Kidney (tissue), 14 donors: ENCODE data around the gene AJM1. TPM values are rescaled to one million over a fixed set of nuclear protein-coding genes. Genes with fewer than 3 reads are reported as not detected.

Experiments
- DNase-seq, 5 donors: peaks; one replicate each; pipeline ENCODE4 v3.0.0-alpha.2; 2013 to 2020
- FAIRE-seq: peaks from 2 replicates; lab custom pipeline; 2012; peaks lifted over from hg19 to GRCh38; lab: Jason Lieb, UNC
- H3K27ac ChIP-seq, 2 donors: one replicate each; pipeline ENCODE4 v1.7.0; 2013; ENCODE audit warnings: low read depth in 2 of 2, low read length in 2 of 2, inconsistent platforms in 1 of 2
- H3K27me3 ChIP-seq: one replicate; pipeline ENCODE4 v1.7.1; 2013; ENCODE audit warnings: low read length, inconsistent platforms; ENCODE audit not compliant: control insufficient read depth, insufficient read depth
- H3K36me3 ChIP-seq, 3 donors: one replicate each; pipeline versions ENCODE4 v1.7.0 to v1.7.1; 2013; ENCODE audit warnings: low read length in 3 of 3, control low read depth in 1 of 3, inconsistent platforms in 1 of 3; ENCODE audit not compliant: insufficient read depth in 3 of 3, control insufficient read depth in 2 of 3
- H3K4me1 ChIP-seq, 3 donors: one replicate each; pipeline versions ENCODE4 v1.7.0 to v1.7.1; 2013; ENCODE audit warnings: low read length in 3 of 3, inconsistent platforms in 1 of 3, low read depth in 1 of 3; ENCODE audit not compliant: control insufficient read depth in 2 of 3, insufficient read depth in 2 of 3
- H3K4me3 ChIP-seq, 3 donors: one replicate each; pipeline versions ENCODE4 v1.7.0 to v1.8.1; 2013; ENCODE audit warnings: low read length in 3 of 3, control low read depth in 1 of 3, inconsistent platforms in 1 of 3
- H3K9ac ChIP-seq, 3 donors: one replicate each; pipeline versions ENCODE4 v1.7.0 to v1.7.1; 2013; ENCODE audit warnings: low read length in 3 of 3, control low read depth in 1 of 3, inconsistent platforms in 1 of 3
- H3K9me3 ChIP-seq, 3 donors: one replicate each; pipeline versions ENCODE4 v1.7.0 to v1.7.1; 2013; ENCODE audit warnings: low read length in 3 of 3, control low read depth in 1 of 3, inconsistent platforms in 1 of 3; ENCODE audit not compliant: control insufficient read depth in 2 of 3, insufficient read depth in 1 of 3
- CTCF ChIP-seq: IDR thresholded peaks from 3 replicates; pipeline ENCODE4 v1.5.1; 2012; ENCODE audit warnings: mild to moderate bottlenecking, moderate library complexity, borderline replicate concordance; ENCODE audit not compliant: insufficient read depth; ENCODE audit errors: extremely low read depth
- intact Hi-C: fragments of 100-400 bp; cut with DNase I; formaldehyde crosslinking; loops from one replicate; pipeline ENCODE4 v1.11.1; 2022
- polyA plus RNA-seq: library from polyadenylated mRNA; stranded (reverse); fragments of 350-450 nt; fragmentation: Illumina TruSeq; extraction: RNeasy Lipid Tissue Mini Kit (QIAGEN cat#74804); gene quantifications from one replicate; pipeline ENCODE4 v1.2.3, GENCODE V29; 2014; ENCODE audit warnings: low read depth, low replicate concordance; ENCODE audit not compliant: insufficient read depth
- total RNA-seq: library from RNA; stranded (reverse); fragmentation: NEBNext Ultra II Directional; extraction: Animal tissue kit (Norgen Biotek cat#: 25700); gene quantifications from one replicate; pipeline ENCODE4 v1.2.1, GENCODE V29; 2021
- donor health status: control.
- donor health status: control.
- donor health status: control.
- donor health status: control.
- donor health status: control.
- donor health status: DM: yes; HTN: yes; CAD: no.
- donor health status: Normal renal cell carcinoma (clear cell type).

Gene AJM1
- total and polyA plus RNA-seq, 2 donors from 2014 or later = 2.5 to 5.3 TPM

- intact Hi-C loops = no loop called here
- H3K27ac ChIP-seq = no peak overlapping the region
- TF ChIP-seq CTCF = no peak
- H3K9ac ChIP-seq = no peak overlapping the region
- peaks cover 0 to 10% (median 9%) of the 10 kb centered on the region in 3 donors for H3K36me3 ChIP-seq
- H3K4me1 ChIP-seq = peaks cover 0 to 4% (median 0%) of the 10 kb centered on the region in 3 donors
- DNase-seq (peak in 1 of 5 donors; percentile 57), FAIRE-seq (no peak)
- no peaks in the 10 kb centered on the region for H3K9me3 ChIP-seq
- H3K27me3 ChIP-seq = no peaks in the 10 kb centered on the region
- H3K4me3 ChIP-seq = no peak overlapping the region
Observed at GRCh38 chr9:136825295-136826187, 16.7 kb upstream of the AJM1 start.

- no peak overlapping the region for H3K9ac ChIP-seq
- H3K4me3 ChIP-seq = no peak overlapping the region
- intact Hi-C loops = no loop called here
- peaks cover 0 to 10% (median 9%) of the 10 kb centered on the region in 3 donors for H3K36me3 ChIP-seq
- TF ChIP-seq CTCF = no peak
- DNase-seq = peak in 1 of 5 donors; percentile 66
- no peaks in the 10 kb centered on the region for H3K4me1 ChIP-seq
- no peaks in the 10 kb centered on the region for H3K9me3 ChIP-seq
- no peak overlapping the region for H3K27ac ChIP-seq
- H3K27me3 ChIP-seq = no peaks in the 10 kb centered on the region
- FAIRE-seq = no peak
Observed at GRCh38 chr9:136826188-136826541, 16.1 kb upstream of the AJM1 start.

- Histone ChIP-seq H3K9ac (no peak overlapping the region), H3K36me3 (peaks cover 0 to 10% (median 9%) of the 10 kb centered on the region in 3 donors), H3K4me1 (no peaks in the 10 kb centered on the region), H3K4me3 (no peak overlapping the region), H3K27me3 (no peaks in the 10 kb centered on the region), H3K27ac (no peak overlapping the region), H3K9me3 (no peaks in the 10 kb centered on the region)
- intact Hi-C loops = no loop called here
- TF ChIP-seq CTCF = no peak
- FAIRE-seq (no peak), DNase-seq (peak in 1 of 5 donors; percentile 63)
Observed at GRCh38 chr9:136826703-136827582, 15.3 kb upstream of the AJM1 start.
